ENCODE measurements around the gene MRPL34. TPM values are rescaled to one million over a fixed set of nuclear protein-coding genes. Genes with fewer than 3 reads are reported as not detected.

The MRPL34 gene
- total RNA-seq, 2 donors from 2014 or later: 58.1 to 62.2 TPM

DNA sequence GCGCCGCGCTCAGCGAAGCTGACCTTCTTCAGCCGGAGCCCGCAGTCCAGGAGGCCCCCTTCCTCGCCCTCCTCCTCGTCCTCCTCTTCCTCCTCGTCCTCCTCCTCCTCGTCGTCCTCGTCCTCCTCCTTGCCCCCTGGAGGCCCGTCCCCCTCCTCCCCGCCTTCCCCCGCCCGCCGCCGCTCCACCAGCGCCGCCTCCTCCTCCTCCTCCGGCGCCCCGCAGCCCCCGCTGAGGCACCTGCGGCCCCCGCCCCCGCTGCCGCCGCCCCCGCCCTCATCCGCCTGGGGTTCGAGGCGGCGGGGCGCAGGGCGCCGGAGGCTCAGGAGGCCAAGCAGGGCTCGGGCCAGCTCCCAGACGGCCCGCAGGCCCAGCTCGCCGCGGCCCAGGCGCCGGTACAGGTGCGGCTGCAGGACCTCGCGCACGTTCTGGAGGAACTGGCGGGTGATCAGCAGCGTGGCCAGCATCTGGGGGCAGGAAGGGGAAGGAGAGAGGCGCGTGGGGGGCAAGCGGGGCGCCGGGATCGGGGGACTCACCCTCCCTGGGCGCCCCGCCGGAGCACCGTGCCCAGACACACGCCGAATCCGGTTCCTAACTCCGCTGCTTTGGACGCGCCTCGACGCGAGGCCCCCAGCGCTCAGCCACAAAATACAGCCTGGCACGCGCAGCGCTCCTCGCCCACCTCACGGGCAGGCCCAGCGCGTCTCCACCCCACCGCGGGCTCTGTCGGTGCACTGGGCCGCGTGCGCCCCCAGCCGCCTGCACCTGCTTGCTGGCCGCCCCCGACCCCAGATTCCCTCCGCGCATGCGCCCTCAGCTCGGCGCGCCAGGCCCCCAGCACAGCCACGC lies 23.1 kb downstream of the MRPL34 start:
- Histone ChIP-seq H3K4me3 (ENCODE audit: low read length) (peak overlapping the region; percentile 71), H3K36me3 (ENCODE audit: control insufficient read depth, insufficient read depth, low read length) (peaks cover 13% of the 10 kb centered on the region), H3K9me3 (ENCODE audit: control insufficient read depth, low read length) (no peaks in the 10 kb centered on the region), H3K27me3 (ENCODE audit: control insufficient read depth, insufficient read depth, low read length, poor library complexity, severe bottlenecking) (no peaks in the 10 kb centered on the region), H3K4me1 (ENCODE audit: control insufficient read depth, insufficient read depth, low read length) (no peaks in the 10 kb centered on the region), H3K27ac (ENCODE audit: low read depth, low read length) (no peak overlapping the region), H3K9ac (ENCODE audit: extremely low read depth, low read length, poor library complexity, severe bottlenecking) (peak overlapping the region; percentile 44)
- no peaks in the 10 kb centered on the region for H3K9me3 Mint-ChIP-seq
- peak overlapping the region; percentile 63 for H3K4me3 Mint-ChIP-seq
- H3K36me3 Mint-ChIP-seq (ENCODE audit: low read depth): peaks cover 29% of the 10 kb centered on the region
- peaks cover 1% of the 10 kb centered on the region for H3K4me1 Mint-ChIP-seq
- H3K27me3 Mint-ChIP-seq (ENCODE audit: insufficient read depth): peaks cover 24% of the 10 kb centered on the region
- peak; percentile 78 for DNase-seq
- H3K27ac Mint-ChIP-seq: no peak overlapping the region
- TF ChIP-seq, protein P1, sequence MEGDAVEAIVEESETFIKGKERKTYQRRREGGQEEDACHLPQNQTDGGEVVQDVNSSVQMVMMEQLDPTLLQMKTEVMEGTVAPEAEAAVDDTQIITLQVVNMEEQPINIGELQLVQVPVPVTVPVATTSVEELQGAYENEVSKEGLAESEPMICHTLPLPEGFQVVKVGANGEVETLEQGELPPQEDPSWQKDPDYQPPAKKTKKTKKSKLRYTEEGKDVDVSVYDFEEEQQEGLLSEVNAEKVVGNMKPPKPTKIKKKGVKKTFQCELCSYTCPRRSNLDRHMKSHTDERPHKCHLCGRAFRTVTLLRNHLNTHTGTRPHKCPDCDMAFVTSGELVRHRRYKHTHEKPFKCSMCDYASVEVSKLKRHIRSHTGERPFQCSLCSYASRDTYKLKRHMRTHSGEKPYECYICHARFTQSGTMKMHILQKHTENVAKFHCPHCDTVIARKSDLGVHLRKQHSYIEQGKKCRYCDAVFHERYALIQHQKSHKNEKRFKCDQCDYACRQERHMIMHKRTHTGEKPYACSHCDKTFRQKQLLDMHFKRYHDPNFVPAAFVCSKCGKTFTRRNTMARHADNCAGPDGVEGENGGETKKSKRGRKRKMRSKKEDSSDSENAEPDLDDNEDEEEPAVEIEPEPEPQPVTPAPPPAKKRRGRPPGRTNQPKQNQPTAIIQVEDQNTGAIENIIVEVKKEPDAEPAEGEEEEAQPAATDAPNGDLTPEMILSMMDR (conservative IDR thresholded peaks at IDR 0.05): no peak
- WGBS, 2 experiments (ENCODE audit: insufficient coverage in 1 of 2, insufficient read length in 1 of 2): 35 to 66% methylated on average over 25 to 76 of the region's 94 CpGs

- Mint-ChIP-seq H3K9me3 (no peaks in the 10 kb centered on the region), H3K4me3 (peak overlapping the region; percentile 63), H3K27ac (no peak overlapping the region), H3K36me3 (ENCODE audit: low read depth) (peaks cover 29% of the 10 kb centered on the region), H3K27me3 (ENCODE audit: insufficient read depth) (peaks cover 27% of the 10 kb centered on the region), H3K4me1 (peaks cover 4% of the 10 kb centered on the region)
- Histone ChIP-seq H3K27me3 (ENCODE audit: control insufficient read depth, insufficient read depth, low read length, poor library complexity, severe bottlenecking) (no peaks in the 10 kb centered on the region), H3K9me3 (ENCODE audit: control insufficient read depth, low read length) (no peaks in the 10 kb centered on the region), H3K27ac (ENCODE audit: low read depth, low read length) (no peak overlapping the region), H3K36me3 (ENCODE audit: control insufficient read depth, insufficient read depth, low read length) (peaks cover 13% of the 10 kb centered on the region), H3K4me1 (ENCODE audit: control insufficient read depth, insufficient read depth, low read length) (no peaks in the 10 kb centered on the region), H3K9ac (ENCODE audit: extremely low read depth, low read length, poor library complexity, severe bottlenecking) (no peak overlapping the region), H3K4me3 (ENCODE audit: low read length) (no peak overlapping the region)
- TF ChIP-seq, protein P1 (conservative IDR thresholded peaks at IDR 0.05): no peak
- WGBS, 2 experiments (ENCODE audit: insufficient coverage in 1 of 2, insufficient read length in 1 of 2): 88 to 89% methylated on average over 37 to 51 of the region's 51 CpGs
- DNase-seq: no peak
Observed at GRCh38 chr19:17329366-17330261, 23.9 kb downstream of the MRPL34 start.

- Histone ChIP-seq H3K27me3 (ENCODE audit: control insufficient read depth, insufficient read depth, low read length, poor library complexity, severe bottlenecking) (no peaks in the 10 kb centered on the region), H3K9me3 (ENCODE audit: control insufficient read depth, low read length) (no peaks in the 10 kb centered on the region), H3K27ac (ENCODE audit: low read depth, low read length) (no peak overlapping the region), H3K36me3 (ENCODE audit: control insufficient read depth, insufficient read depth, low read length) (peaks cover 10% of the 10 kb centered on the region), H3K4me3 (ENCODE audit: low read length) (no peak overlapping the region), H3K4me1 (ENCODE audit: control insufficient read depth, insufficient read depth, low read length) (no peaks in the 10 kb centered on the region), H3K9ac (ENCODE audit: extremely low read depth, low read length, poor library complexity, severe bottlenecking) (no peak overlapping the region)
- Mint-ChIP-seq H3K36me3 (ENCODE audit: low read depth) (peaks cover 29% of the 10 kb centered on the region), H3K4me3 (no peak overlapping the region), H3K27ac (no peak overlapping the region), H3K9me3 (no peaks in the 10 kb centered on the region), H3K4me1 (peaks cover 4% of the 10 kb centered on the region), H3K27me3 (ENCODE audit: insufficient read depth) (peaks cover 27% of the 10 kb centered on the region)
- WGBS, 2 experiments (ENCODE audit: insufficient coverage in 1 of 2, insufficient read length in 1 of 2): 95 to 97% methylated on average over 15 to 24 of the region's 24 CpGs
- TF ChIP-seq, protein P1 (conservative IDR thresholded peaks at IDR 0.05): no peak
- DNase-seq: peak; percentile 40
Observed at GRCh38 chr19:17330262-17331044, 24.8 kb downstream of the MRPL34 start.

Measured in endodermal cell (in vitro differentiated cells).